Measurements from ENCODE around the gene RTN1. TPM values are rescaled to one million over a fixed set of nuclear protein-coding genes. Genes with fewer than 3 reads are reported as not detected.
A peak's percentile ranks its signal among the peaks of the same experiment; 100 is the strongest.

The RTN1 gene, protein sequence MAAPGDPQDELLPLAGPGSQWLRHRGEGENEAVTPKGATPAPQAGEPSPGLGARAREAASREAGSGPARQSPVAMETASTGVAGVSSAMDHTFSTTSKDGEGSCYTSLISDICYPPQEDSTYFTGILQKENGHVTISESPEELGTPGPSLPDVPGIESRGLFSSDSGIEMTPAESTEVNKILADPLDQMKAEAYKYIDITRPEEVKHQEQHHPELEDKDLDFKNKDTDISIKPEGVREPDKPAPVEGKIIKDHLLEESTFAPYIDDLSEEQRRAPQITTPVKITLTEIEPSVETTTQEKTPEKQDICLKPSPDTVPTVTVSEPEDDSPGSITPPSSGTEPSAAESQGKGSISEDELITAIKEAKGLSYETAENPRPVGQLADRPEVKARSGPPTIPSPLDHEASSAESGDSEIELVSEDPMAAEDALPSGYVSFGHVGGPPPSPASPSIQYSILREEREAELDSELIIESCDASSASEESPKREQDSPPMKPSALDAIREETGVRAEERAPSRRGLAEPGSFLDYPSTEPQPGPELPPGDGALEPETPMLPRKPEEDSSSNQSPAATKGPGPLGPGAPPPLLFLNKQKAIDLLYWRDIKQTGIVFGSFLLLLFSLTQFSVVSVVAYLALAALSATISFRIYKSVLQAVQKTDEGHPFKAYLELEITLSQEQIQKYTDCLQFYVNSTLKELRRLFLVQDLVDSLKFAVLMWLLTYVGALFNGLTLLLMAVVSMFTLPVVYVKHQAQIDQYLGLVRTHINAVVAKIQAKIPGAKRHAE
- 1.1 and 1.6 TPM in 2 replicates for total RNA-seq
- polyA plus RNA-seq = 1.1 and 1.5 TPM in 2 replicates

DNA sequence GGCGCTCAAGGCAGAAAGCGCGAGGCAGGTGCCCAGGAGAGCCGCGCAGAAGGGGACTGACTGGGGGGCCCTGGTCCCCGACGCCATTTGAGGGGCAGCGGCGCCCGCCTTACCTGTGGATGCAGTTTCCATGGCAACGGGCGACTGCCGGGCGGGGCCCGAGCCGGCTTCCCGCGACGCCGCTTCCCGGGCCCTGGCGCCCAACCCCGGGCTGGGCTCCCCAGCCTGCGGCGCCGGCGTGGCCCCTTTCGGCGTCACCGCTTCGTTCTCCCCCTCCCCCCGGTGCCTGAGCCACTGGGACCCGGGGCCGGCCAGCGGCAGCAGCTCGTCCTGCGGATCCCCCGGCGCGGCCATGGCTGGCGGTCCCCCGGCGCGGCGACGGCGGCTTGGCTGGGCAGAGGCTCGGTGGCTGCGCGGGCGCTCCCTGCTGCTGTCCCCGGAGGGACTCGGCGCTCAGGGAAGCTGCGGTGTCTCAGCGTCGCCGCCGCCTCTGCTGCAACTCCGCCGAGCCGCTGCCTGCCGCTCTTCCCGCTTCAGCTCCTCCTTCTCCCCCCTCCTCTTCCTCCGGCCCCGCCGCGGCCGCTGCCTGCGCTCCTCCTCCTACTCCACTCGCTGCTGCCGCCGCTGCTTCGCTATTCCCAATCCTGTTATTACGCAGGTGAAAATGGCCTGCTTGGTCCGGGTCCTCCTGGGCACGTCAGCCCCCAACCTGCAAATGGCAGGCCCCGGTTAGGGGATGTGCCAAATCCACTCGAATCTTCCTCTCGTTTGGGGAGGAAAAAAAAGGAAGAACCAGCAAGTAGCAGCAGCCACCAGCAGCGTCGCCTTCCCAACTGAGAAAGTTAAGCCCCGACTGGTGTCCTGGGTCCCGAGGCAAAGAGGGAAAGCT is at the start of gene RTN1:
TSS of gene RTN1 (minus strand) at position 500 of the 889 bp plus-strand sequence. CDS start at position 354, 146 bp downstream.
- H2AFZ ChIP-seq = peak within 1 kb of the TSS; percentile 72
- no peaks in the 10 kb centered on the region for H3K4me1 ChIP-seq (ENCODE audit: insufficient read depth)
- peak within 1 kb of the TSS; percentile 59 for H3K4me3 ChIP-seq
- H3K4me2 ChIP-seq = peak within 1 kb of the TSS; percentile 97
- H3K9me2 ChIP-seq (replicated peaks; ENCODE audit: insufficient read depth) = no peaks in the 10 kb centered on the region
- no peaks in the 10 kb centered on the region for H3K79me2 ChIP-seq
- no peaks in the 10 kb centered on the region for H4K20me1 ChIP-seq (ENCODE audit: insufficient read depth, poor library complexity, severe bottlenecking)
- TF ChIP-seq, protein P1, sequence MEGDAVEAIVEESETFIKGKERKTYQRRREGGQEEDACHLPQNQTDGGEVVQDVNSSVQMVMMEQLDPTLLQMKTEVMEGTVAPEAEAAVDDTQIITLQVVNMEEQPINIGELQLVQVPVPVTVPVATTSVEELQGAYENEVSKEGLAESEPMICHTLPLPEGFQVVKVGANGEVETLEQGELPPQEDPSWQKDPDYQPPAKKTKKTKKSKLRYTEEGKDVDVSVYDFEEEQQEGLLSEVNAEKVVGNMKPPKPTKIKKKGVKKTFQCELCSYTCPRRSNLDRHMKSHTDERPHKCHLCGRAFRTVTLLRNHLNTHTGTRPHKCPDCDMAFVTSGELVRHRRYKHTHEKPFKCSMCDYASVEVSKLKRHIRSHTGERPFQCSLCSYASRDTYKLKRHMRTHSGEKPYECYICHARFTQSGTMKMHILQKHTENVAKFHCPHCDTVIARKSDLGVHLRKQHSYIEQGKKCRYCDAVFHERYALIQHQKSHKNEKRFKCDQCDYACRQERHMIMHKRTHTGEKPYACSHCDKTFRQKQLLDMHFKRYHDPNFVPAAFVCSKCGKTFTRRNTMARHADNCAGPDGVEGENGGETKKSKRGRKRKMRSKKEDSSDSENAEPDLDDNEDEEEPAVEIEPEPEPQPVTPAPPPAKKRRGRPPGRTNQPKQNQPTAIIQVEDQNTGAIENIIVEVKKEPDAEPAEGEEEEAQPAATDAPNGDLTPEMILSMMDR (IDR thresholded peaks at IDR 0.05; ENCODE audit: poor library complexity) = no peak
- TF ChIP-seq EZH2 (IDR thresholded peaks at IDR 0.05; ENCODE audit: borderline replicate concordance) (no peak), EZH2phosphoT487 (IDR thresholded peaks at IDR 0.05; ENCODE audit: low read depth, severe bottlenecking, unreplicated experiment) (peak; percentile 20)
- H3K36me3 ChIP-seq (replicated peaks; ENCODE audit: insufficient read depth, low read depth) = no peaks in the 10 kb centered on the region
- H3K9me3 ChIP-seq (ENCODE audit: low read depth) = no peaks in the 10 kb centered on the region
- H3K27me3 ChIP-seq = peaks cover 79% of the 10 kb centered on the region
- DNase-seq (ENCODE audit: low spot score) = peak; percentile 63
- under 1% methylated on average over 64 of the region's 84 CpGs for WGBS (ENCODE audit: low lambda C conversion rate, missing lambda C conversion rate)
- H3K27ac ChIP-seq = no peak within 1 kb of the TSS

DNA sequence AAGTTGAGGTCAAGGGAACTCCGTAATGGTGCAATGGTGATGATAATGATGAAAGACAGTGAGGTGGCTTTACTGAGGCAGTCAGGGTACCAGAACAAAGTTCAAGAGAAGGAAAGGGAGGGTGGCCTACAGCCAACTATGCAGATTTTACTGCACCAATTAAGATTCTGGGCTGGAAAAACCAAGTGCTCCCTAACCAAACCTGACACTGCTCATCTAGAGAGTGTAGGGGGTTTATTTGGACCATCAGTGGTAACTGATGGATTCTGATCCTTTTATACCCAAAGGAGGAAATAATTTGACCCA is 49.8 kb upstream of the RTN1 start:
- no peaks in the 10 kb centered on the region for H3K9me2 ChIP-seq (replicated peaks; ENCODE audit: insufficient read depth)

More for the DNA sequence above, 49.8 kb upstream of the RTN1 start:
- no peak for DNase-seq (ENCODE audit: low spot score)
- no peaks in the 10 kb centered on the region for H3K36me3 ChIP-seq (replicated peaks; ENCODE audit: insufficient read depth, low read depth)
- H3K27ac ChIP-seq = no peak overlapping the region
- H3K27me3 ChIP-seq = no peaks in the 10 kb centered on the region
- H3K4me1 ChIP-seq (ENCODE audit: insufficient read depth) = peaks cover 3% of the 10 kb centered on the region
- no peaks in the 10 kb centered on the region for H4K20me1 ChIP-seq (ENCODE audit: insufficient read depth, poor library complexity, severe bottlenecking)
- H3K4me3 ChIP-seq = no peak overlapping the region
- peak overlapping the region; percentile 85 for H3K4me2 ChIP-seq
- TF ChIP-seq, protein P1 (IDR thresholded peaks at IDR 0.05; ENCODE audit: poor library complexity) = no peak
- TF ChIP-seq EZH2phosphoT487 (IDR thresholded peaks at IDR 0.05; ENCODE audit: low read depth, severe bottlenecking, unreplicated experiment) (no peak), EZH2 (IDR thresholded peaks at IDR 0.05; ENCODE audit: borderline replicate concordance) (no peak)
- no peaks in the 10 kb centered on the region for H3K79me2 ChIP-seq
- WGBS (ENCODE audit: low lambda C conversion rate, missing lambda C conversion rate) = 18% methylated on average over 1 of the region's 1 CpG
- peak overlapping the region; percentile 67 for H2AFZ ChIP-seq
- H3K9me3 ChIP-seq (ENCODE audit: low read depth) = no peaks in the 10 kb centered on the region
